Activated CD8-positive, alpha-beta T cell treated with anti-CD3 and anti-CD28 coated beads, Interleukin-2, amount 10 ng/mL, durations not matched to agents 7 days and 5 days (primary cell): ENCODE data around the gene HAPSTR1. TPM values are rescaled to one million over a fixed set of nuclear protein-coding genes. Genes with fewer than 3 reads are reported as not detected.

Source experiments
- ATAC-seq: fragments of 150-1000 bp; cut with Tn5 transposase; one replicate; pipeline ENCODE4 v1.10.0; 2021; ENCODE audit warnings: moderate library complexity
- CTCF ChIA-PET: fragments of 350-600 bp; sonication (Branson Sonifier 250); formaldehyde crosslinking; loops from one replicate; lab custom pipeline; 2021; ENCODE audit warnings: antibody characterized with exemption; lab: Charles Lee
- POLR2A ChIA-PET: fragments of 350-600 bp; sonication (Branson Sonifier 250); formaldehyde crosslinking; loops from one replicate; lab custom pipeline; 2021; ENCODE audit warnings: antibody characterized with exemption; lab: Charles Lee
- DNase-seq: peaks from one replicate; pipeline ENCODE4 v3.0.0-alpha.2; 2020
- H3K27ac Mint-ChIP-seq: one replicate; pipeline ENCODE4 v1.8.0; 2021; ENCODE audit warnings: mild to moderate bottlenecking, mixed read lengths
- H3K27me3 Mint-ChIP-seq: one replicate; pipeline ENCODE4 v1.8.0; 2021; ENCODE audit warnings: low read depth, mixed read lengths
- H3K36me3 Mint-ChIP-seq: one replicate; pipeline ENCODE4 v1.8.0; 2021; ENCODE audit warnings: low read depth, mixed read lengths
- H3K4me1 Mint-ChIP-seq: one replicate; pipeline ENCODE4 v1.8.0; 2021; ENCODE audit warnings: low read depth, mixed read lengths
- H3K4me3 Mint-ChIP-seq: one replicate; pipeline ENCODE4 v1.8.0; 2021; ENCODE audit warnings: mild to moderate bottlenecking, mixed read lengths
- H3K9me3 Mint-ChIP-seq: one replicate; pipeline ENCODE4 v1.8.0; 2022; ENCODE audit warnings: mixed read lengths; ENCODE audit not compliant: insufficient read depth
- total RNA-seq, 2 experiments: library from RNA; stranded (reverse); gene quantifications; one replicate each; pipeline ENCODE4 v1.2.3, GENCODE V29; 2021

Gene HAPSTR1
- total RNA-seq, 2 experiments from 2014 or later, result 55.8 to 60.4 TPM

- POLR2A ChIA-PET, result interaction anchor here (0.8 to 3.4 kb wide), 2 partner anchors 15 to 22 kb away, joined by 4 to 15 read pairs; no protein-coding TSS in a partner anchor
These were observed 20.9 kb downstream of the HAPSTR1 start for GRCh38 chr16:9112166-9112843.

DNA sequence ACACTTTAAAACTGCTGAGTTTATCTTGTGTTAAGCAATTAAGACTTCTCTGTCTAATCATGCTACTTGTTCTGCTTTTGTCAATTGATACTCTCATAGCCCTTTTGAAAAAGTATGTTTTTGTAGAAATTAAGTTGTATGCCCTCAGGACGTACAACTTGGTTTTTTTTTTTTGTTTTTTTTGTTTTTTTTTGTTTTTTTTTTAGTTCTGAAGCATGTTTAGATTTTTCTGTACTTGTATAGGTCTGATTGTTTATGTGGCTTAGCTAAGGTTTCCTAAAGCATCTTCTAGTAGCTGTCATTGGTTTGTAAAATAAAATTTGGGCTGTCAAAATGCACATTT, 21.4 kb downstream of the HAPSTR1 start:
- Mint-ChIP-seq H3K36me3 (peaks cover 83% of the 10 kb centered on the region), H3K9me3 (no peaks in the 10 kb centered on the region), H3K4me1 (peaks cover 76% of the 10 kb centered on the region), H3K27ac (peak overlapping the region; percentile 31), H3K4me3 (no peak overlapping the region), H3K27me3 (no peaks in the 10 kb centered on the region)
- CTCF ChIA-PET, result interaction anchor here (1.0 to 2.4 kb wide), 4 partner anchors 10 to 177 kb away, joined by 3 to 9 read pairs (median 5); no protein-coding TSS in a partner anchor
- DNase-seq, result no peak
- ATAC-seq, result no peak
- POLR2A ChIA-PET, result interaction anchor here (0.8 to 3.4 kb wide), 2 partner anchors 16 to 22 kb away, joined by 4 to 15 read pairs; no protein-coding TSS in a partner anchor

More at GRCh38 chr16:9112166-9112843, 20.9 kb downstream of the HAPSTR1 start:
- Mint-ChIP-seq H3K27me3 (no peaks in the 10 kb centered on the region), H3K27ac (peak overlapping the region; percentile 7), H3K4me3 (no peak overlapping the region), H3K4me1 (peaks cover 78% of the 10 kb centered on the region), H3K9me3 (no peaks in the 10 kb centered on the region), H3K36me3 (peaks cover 83% of the 10 kb centered on the region)
- DNase-seq (no peak), ATAC-seq (no peak)
- CTCF ChIA-PET, result interaction anchor here (1.0 to 2.4 kb wide), 3 partner anchors 15 to 176 kb away, joined by 3 to 9 read pairs (median 5); no protein-coding TSS in a partner anchor

DNA sequence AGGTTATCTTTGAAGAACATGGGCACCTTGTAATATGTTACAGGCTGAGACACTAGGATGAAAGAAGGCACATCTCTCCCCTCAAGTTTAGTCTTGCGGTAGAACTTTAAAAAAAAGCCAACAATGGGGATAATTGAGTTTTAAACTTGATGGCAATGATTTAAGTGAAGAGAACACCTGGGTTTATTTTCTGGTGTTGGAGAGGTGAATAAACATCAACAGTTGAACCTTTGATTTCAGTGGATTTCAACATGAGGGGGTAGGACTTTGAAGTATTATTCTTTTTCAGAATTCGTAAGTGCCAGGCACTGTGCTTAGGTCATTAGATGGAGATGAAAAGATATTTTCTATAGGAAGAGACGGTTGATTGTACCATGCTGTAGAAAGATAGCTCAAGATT, 22.3 kb downstream of the HAPSTR1 start:
- ATAC-seq (no peak), DNase-seq (no peak)
- Mint-ChIP-seq H3K27me3 (no peaks in the 10 kb centered on the region), H3K4me3 (no peak overlapping the region), H3K4me1 (peaks cover 73% of the 10 kb centered on the region), H3K9me3 (no peaks in the 10 kb centered on the region), H3K36me3 (peaks cover 86% of the 10 kb centered on the region), H3K27ac (peak overlapping the region; percentile 50)
- ChIA-PET CTCF (interaction anchor here (1.2 to 2.4 kb wide), 5 partner anchors 11 to 178 kb away, joined by 3 to 9 read pairs (median 5); no protein-coding TSS in a partner anchor), POLR2A (interaction anchor here (1.0 to 1.5 kb wide), 2 partner anchors 20 to 23 kb away, joined by 4 to 6 read pairs; partner anchors contain the start of gene HAPSTR1)

- POLR2A ChIA-PET, result interaction anchor here (1.0 to 1.5 kb wide), 2 partner anchors 21 to 23 kb away, joined by 4 to 6 read pairs; partner anchors contain the start of gene HAPSTR1
- H3K36me3 Mint-ChIP-seq, result peaks cover 86% of the 10 kb centered on the region
- CTCF ChIA-PET, result interaction anchor here (1.2 to 2.4 kb wide), 4 partner anchors 11 to 25 kb away, joined by 3 to 9 read pairs (median 5); no protein-coding TSS in a partner anchor
- no peaks in the 10 kb centered on the region for H3K27me3 Mint-ChIP-seq
- peaks cover 69% of the 10 kb centered on the region for H3K4me1 Mint-ChIP-seq
- H3K27ac Mint-ChIP-seq, result peak overlapping the region; percentile 71
- H3K9me3 Mint-ChIP-seq, result no peaks in the 10 kb centered on the region
- ATAC-seq (no peak), DNase-seq (no peak)
- no peak overlapping the region for H3K4me3 Mint-ChIP-seq
These were observed 22.7 kb downstream of the HAPSTR1 start for GRCh38 chr16:9114112-9114511.

- DNase-seq (no peak), ATAC-seq (no peak)
- Mint-ChIP-seq H3K27ac (peak overlapping the region; percentile 71), H3K27me3 (no peaks in the 10 kb centered on the region), H3K36me3 (peaks cover 82% of the 10 kb centered on the region), H3K9me3 (no peaks in the 10 kb centered on the region), H3K4me3 (no peak overlapping the region), H3K4me1 (peaks cover 62% of the 10 kb centered on the region)
- ChIA-PET CTCF (interaction anchor here (1.2 to 2.4 kb wide), 4 partner anchors 12 to 25 kb away, joined by 3 to 9 read pairs (median 5); no protein-coding TSS in a partner anchor), POLR2A (no interaction called here)
These were observed 23.4 kb downstream of the HAPSTR1 start for GRCh38 chr16:9114842-9115241.

DNA sequence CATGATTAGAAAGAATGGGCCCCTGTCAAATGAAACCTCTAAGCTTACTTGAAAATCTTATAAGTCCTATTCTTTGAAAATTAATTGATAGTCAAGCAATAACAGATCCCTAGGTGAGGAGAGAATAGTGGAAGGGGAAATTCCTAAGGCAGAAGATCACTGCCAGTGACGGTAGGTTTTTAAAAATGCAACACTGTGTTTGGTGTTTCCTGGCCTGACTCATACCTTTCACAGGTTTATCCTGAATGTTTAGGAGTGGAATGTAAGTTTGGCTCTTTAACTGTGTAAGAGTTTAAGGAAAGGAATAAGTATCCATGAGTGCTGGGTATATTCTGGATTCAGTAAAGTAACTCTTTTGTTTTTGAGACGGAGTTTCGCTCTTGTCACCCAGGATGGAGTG, 23.8 kb downstream of the HAPSTR1 start:
- DNase-seq, result no peak
- H3K27ac Mint-ChIP-seq, result no peak overlapping the region
- CTCF ChIA-PET, result no interaction called here
- H3K4me3 Mint-ChIP-seq, result no peak overlapping the region
- peaks cover 81% of the 10 kb centered on the region for H3K36me3 Mint-ChIP-seq
- no peaks in the 10 kb centered on the region for H3K27me3 Mint-ChIP-seq
- no peaks in the 10 kb centered on the region for H3K9me3 Mint-ChIP-seq
- ATAC-seq, result no peak
- POLR2A ChIA-PET, result no interaction called here
- peaks cover 57% of the 10 kb centered on the region for H3K4me1 Mint-ChIP-seq

DNA sequence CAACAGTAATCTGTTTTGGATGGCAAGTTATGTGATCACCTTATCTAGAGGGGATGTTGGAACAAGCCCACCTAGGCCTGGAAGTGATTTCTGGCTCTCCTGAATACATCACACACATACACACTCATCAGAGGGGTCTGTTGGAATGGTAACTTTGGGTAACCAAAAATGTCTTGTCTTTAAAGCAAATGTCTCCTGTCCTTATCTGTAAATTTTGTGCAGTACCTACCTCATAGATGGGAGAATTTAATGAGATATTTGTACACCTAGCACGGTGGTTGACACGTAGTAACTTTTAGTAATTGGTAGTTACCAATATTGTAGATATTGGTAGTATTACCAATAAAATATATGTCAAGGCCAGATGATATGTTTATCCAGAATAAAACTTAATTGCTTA, 24.7 kb downstream of the HAPSTR1 start:
- CTCF ChIA-PET, result no interaction called here
- Mint-ChIP-seq H3K27ac (no peak overlapping the region), H3K4me3 (no peak overlapping the region), H3K9me3 (no peaks in the 10 kb centered on the region), H3K27me3 (no peaks in the 10 kb centered on the region), H3K36me3 (peaks cover 81% of the 10 kb centered on the region), H3K4me1 (peaks cover 49% of the 10 kb centered on the region)
- POLR2A ChIA-PET, result no interaction called here
- no peak for DNase-seq
- no peak for ATAC-seq

DNA sequence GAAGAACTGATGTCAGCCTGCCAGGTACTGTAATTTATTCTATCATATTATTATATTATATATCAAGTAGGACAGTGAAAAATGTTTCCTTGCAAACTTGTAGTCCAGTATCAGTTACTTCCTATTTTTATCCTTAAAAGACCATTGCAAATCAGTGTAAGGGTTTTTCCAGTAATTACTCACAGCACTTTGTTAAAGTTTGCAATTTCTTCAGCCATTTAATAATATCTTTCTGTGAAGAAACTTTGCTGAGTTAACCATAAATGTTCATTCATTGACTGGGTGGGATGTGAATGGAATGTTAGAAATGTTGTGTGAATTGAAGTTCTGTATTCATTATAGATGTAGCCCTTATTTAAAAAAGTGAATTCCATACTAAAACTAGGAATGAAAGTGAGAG, 26.7 kb downstream of the HAPSTR1 start:
- POLR2A ChIA-PET, result interaction anchor here (0.6 kb wide), 1 partner anchor 223 kb away, joined by 4 read pairs; no protein-coding TSS in a partner anchor
- Mint-ChIP-seq H3K9me3 (no peaks in the 10 kb centered on the region), H3K27me3 (no peaks in the 10 kb centered on the region), H3K4me3 (no peak overlapping the region), H3K27ac (no peak overlapping the region), H3K4me1 (peaks cover 45% of the 10 kb centered on the region), H3K36me3 (peaks cover 79% of the 10 kb centered on the region)
- DNase-seq (no peak), ATAC-seq (no peak)
- CTCF ChIA-PET, result interaction anchor here (1.0 to 1.2 kb wide), 2 partner anchors 15 to 17 kb away, joined by 3 to 5 read pairs; no protein-coding TSS in a partner anchor

DNA sequence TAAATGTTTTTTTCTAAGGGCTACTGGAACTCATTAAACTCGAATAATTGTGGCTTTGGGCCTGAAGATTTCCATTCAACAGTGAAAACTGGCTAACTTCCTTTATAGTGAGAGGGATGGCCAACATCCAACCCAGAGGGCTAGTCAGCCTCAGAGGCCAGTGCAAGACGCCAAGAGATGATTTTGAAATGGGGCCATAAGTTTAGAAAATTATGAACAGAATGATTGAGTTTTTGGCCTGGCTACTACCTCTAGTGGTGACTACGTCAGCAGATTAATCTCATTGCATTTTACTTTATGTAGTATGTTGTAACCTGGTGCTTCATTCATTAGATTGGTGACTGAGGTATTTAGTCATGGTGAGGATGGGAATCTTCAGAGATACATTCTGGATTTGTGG, 28.4 kb downstream of the HAPSTR1 start:
- ChIA-PET POLR2A (no interaction called here), CTCF (interaction anchor here (1.1 to 1.3 kb wide), 2 partner anchors 11 to 17 kb away, joined by 3 read pairs; no protein-coding TSS in a partner anchor)
- Mint-ChIP-seq H3K4me1 (peaks cover 44% of the 10 kb centered on the region), H3K36me3 (peaks cover 74% of the 10 kb centered on the region), H3K27ac (no peak overlapping the region), H3K9me3 (no peaks in the 10 kb centered on the region), H3K4me3 (no peak overlapping the region), H3K27me3 (no peaks in the 10 kb centered on the region)
- ATAC-seq, result no peak
- DNase-seq, result no peak

- H3K27ac Mint-ChIP-seq, result no peak overlapping the region
- CTCF ChIA-PET, result interaction anchor here (1.7 kb wide), 1 partner anchor 16 kb away, joined by 6 read pairs; no protein-coding TSS in a partner anchor
- ATAC-seq (no peak), DNase-seq (no peak)
- no peaks in the 10 kb centered on the region for H3K27me3 Mint-ChIP-seq
- H3K9me3 Mint-ChIP-seq, result no peaks in the 10 kb centered on the region
- H3K36me3 Mint-ChIP-seq, result peaks cover 58% of the 10 kb centered on the region
- no peak overlapping the region for H3K4me3 Mint-ChIP-seq
- POLR2A ChIA-PET, result interaction anchor here (1.2 to 1.4 kb wide), 2 partner anchors 13 to 30 kb away, joined by 3 to 4 read pairs; no protein-coding TSS in a partner anchor
- peaks cover 52% of the 10 kb centered on the region for H3K4me1 Mint-ChIP-seq
These were observed 30.9 kb downstream of the HAPSTR1 start for GRCh38 chr16:9122342-9122741.

DNA sequence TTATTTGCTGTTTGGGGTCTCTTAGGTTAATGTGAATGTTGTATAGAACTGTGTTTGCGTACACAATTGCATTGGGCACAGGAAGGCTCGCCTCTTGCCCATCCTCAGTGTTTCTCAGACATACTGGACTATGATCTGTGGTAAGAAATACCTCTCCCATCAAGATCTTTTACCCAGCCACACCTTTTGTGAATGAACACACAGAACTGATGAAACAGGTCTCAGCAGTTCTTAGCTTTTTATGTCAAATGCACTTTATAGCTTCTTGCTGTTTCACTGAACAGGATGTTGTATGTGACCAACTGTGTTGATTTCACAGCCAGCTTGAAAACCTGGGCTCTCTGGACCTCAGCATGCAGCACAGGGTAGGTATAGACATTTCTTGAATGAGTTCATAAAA, 31.5 kb downstream of the HAPSTR1 start:
- no peak for DNase-seq
- H3K27ac Mint-ChIP-seq, result peak overlapping the region; percentile 41
- ChIA-PET CTCF (interaction anchor here (1.2 to 1.7 kb wide), 2 partner anchors 15 to 250 kb away, joined by 3 to 6 read pairs; no protein-coding TSS in a partner anchor), POLR2A (interaction anchor here (1.2 kb wide), 1 partner anchor 14 kb away, joined by 3 read pairs; no protein-coding TSS in a partner anchor)
- H3K36me3 Mint-ChIP-seq, result peaks cover 52% of the 10 kb centered on the region
- H3K4me1 Mint-ChIP-seq, result peaks cover 55% of the 10 kb centered on the region
- no peaks in the 10 kb centered on the region for H3K27me3 Mint-ChIP-seq
- H3K9me3 Mint-ChIP-seq, result no peaks in the 10 kb centered on the region
- no peak overlapping the region for H3K4me3 Mint-ChIP-seq
- no peak for ATAC-seq
